ENCODE measurements around the gene PTPRK.

PTPRK gene

DNA sequence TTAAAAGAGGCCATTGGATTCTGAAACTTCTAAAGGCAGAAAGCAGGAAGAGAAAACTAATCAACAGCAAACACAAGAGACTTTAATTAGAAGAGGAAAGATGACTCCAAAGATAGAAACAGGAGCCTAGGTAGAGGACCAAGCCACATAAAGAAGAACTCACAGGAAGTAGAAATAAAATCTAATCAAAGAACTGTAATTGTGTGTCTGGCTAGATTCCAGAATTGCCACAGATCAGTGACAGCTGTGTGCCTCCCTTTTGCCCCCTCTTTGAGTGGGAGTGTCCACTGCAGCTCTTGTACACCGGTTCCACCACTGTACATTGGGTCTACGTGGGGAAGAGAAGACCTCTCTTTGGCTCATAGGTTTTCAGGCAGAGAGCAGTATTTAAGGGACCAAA, 597.3 kb downstream of the PTPRK start:
- DNase-seq (ENCODE audit: low read depth in 2 of 2), result no peak

DNA sequence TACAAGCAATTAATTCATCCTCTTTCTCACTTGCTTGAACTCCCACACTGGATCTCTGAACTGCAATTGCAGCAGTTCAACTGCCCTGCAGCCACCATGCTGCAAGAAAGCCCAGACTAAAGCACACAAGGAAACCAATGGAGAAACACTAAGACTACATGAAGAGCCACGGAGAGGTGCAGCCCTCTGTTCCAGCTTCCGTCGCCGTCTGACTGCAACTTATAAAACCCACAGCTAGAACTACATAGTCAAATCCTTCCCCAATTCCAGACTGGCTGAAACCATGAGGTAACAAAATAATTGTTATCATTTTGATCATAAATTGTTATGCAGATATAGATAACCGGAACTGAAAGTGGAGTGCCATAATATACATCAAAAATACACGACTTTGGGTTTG, 598.4 kb downstream of the PTPRK start:
- DNase-seq (ENCODE audit: low read depth in 2 of 2), result no peak

DNA sequence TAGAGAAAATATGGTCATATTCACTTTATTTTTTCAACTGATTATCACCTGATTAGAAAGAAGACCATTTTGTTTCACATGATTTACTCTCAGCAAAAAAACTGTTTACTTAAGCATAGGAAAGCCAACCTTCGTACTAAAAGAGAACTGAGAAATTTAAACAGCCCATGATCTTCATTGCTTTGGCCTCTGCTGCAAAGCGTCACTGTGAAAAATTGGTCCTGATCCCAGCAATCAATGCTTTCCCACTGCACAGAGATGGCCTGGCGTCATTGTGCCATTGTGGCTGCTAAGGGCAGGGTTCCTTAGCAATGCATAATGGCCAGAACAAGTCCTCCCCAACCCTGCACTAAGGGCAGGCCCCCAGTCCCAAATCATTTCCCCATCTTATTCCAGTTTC, 599.6 kb downstream of the PTPRK start:
- DNase-seq (ENCODE audit: low read depth in 2 of 2), result no peak

Data from stimulated activated CD8-positive, alpha-beta memory T cell treated with anti-CD3 and anti-CD28 coated beads, Interleukin-7, amount 100 ng/mL, for 4 hours (primary cell).